ENCODE results near the gene TBC1D9.

Gene TBC1D9

GRCh38 chr4:140666889-140667614 is 89.1 kb downstream of the TBC1D9 start:
- Mint-ChIP-seq H3K9me3 (no peaks in the 10 kb centered on the region), H3K36me3 (no peaks in the 10 kb centered on the region), H3K27ac (no peak overlapping the region), H3K4me3 (no peak overlapping the region), H3K27me3 (no peaks in the 10 kb centered on the region), H3K4me1 (no peaks in the 10 kb centered on the region)

DNA sequence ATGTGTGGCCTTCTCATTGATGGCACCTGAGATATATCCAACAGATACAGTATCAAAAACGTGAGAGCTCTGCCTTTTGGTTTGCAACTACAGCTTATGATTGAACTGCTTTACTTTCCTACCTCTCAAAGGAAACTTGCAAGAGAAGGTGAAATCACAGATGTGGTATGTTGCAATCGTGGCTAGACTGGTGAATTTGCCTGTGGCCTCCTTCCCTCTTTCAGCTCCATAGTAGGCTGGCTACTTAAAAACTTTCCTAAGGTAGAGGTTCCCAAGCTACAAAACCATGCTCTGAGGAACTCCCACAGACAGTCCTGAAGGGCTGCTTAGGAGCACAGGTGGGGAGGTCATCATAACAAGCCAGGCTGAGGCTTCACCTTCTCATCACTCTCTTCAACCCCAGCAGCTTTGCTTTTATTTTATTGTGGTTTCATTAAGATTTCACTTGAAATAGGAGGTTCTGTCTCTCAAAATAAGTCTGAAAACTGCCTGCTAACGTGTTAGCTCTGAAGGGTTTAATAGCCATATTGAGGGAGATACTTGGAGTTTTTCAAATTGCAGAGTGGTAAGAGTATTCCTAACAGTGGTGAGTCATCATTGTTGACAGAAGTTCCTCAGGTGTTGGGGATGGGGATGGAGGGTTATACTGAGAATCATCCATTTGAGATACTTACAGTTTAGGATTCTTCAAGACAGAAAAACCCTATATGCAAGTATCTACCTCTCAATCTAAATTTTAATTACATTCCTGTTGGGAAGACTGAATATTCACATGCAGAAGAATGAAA is 93.9 kb downstream of the TBC1D9 start:
- no peaks in the 10 kb centered on the region for H3K36me3 Mint-ChIP-seq
- H3K4me3 Mint-ChIP-seq, result no peak overlapping the region
- peaks cover 7% of the 10 kb centered on the region for H3K27me3 Mint-ChIP-seq
- no peak overlapping the region for H3K27ac Mint-ChIP-seq
- no peaks in the 10 kb centered on the region for H3K9me3 Mint-ChIP-seq
- H3K4me1 Mint-ChIP-seq, result no peaks in the 10 kb centered on the region

DNA sequence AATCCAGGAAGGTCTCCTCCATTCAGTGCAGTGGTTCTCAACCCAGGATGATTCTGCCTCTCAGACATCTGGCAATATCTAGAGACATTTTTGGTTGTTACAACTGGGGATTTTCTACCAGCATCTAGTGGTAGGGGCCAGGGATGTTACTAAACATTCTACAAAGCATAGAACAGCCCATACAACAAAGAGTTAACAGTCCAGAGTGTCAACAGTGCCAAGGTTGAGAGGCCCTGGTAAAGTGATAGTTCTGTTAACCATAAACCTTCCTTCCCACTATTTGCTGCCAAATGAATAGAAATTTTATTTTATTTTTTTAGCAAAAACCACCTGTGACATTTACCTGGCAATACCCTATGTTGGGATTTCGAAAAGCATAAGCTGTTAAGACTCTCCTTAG is 94.6 kb downstream of the TBC1D9 start:
- Mint-ChIP-seq H3K36me3 (no peaks in the 10 kb centered on the region), H3K27me3 (peaks cover 7% of the 10 kb centered on the region), H3K27ac (no peak overlapping the region), H3K4me3 (no peak overlapping the region), H3K4me1 (no peaks in the 10 kb centered on the region), H3K9me3 (no peaks in the 10 kb centered on the region)

DNA sequence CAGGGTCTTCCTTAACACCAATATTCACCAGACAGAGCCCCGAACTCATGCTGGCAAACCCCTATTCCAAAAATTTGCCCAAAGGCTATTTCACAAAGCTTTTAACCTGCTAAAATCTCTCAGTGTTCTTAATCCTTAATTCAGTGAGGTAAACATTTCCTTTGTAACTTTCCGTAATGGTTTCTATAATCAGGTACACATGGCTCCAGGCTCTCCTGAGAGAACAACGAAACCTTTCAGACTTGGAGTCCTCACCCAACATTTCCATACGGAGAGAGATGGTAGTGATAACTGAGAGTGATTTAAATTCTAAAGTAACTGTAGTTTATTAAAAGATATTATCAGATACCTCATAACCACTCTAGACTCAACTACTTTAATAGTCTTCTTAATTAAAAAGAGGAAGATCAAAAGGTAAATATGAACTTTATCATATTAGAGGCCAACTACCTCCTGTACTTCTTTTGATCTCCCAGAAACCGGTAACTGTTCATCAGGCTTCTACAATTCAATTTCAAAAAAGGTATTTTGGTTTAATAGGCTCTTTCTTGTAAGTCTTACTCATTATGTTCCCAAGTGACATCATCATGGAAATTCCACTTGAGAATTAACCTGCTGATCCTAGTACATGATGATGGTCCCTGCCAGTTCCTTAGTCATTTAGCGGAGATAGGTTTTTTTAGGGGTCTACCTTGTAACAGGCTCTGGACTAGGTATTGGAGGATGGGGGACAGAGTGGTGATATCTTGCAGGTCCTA is 96.1 kb downstream of the TBC1D9 start:
- Mint-ChIP-seq H3K9me3 (no peaks in the 10 kb centered on the region), H3K27ac (no peak overlapping the region), H3K4me3 (no peak overlapping the region), H3K36me3 (no peaks in the 10 kb centered on the region), H3K4me1 (no peaks in the 10 kb centered on the region), H3K27me3 (peaks cover 7% of the 10 kb centered on the region)

DNA sequence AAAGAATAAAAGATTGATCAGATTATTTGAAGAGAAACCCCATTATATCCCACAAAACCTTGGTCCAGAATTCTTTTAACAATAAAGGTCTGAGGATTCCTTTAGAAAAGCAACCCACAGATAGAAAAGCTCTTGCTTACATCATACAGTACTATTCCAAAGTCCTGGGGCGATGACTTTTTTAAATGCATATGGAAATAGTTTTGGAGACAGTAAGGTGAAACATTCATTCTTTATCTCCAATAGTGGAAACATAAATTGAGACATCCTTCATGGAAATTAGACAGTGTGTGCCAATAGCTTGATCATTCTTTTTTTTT is 101.7 kb downstream of the TBC1D9 start:
- Mint-ChIP-seq H3K9me3 (no peaks in the 10 kb centered on the region), H3K27me3 (peaks cover 5% of the 10 kb centered on the region), H3K36me3 (no peaks in the 10 kb centered on the region), H3K4me1 (no peaks in the 10 kb centered on the region), H3K27ac (no peak overlapping the region), H3K4me3 (no peak overlapping the region)

- H3K4me3 Mint-ChIP-seq, result no peak overlapping the region
- no peak overlapping the region for H3K27ac Mint-ChIP-seq
- H3K4me1 Mint-ChIP-seq, result no peaks in the 10 kb centered on the region
- no peaks in the 10 kb centered on the region for H3K36me3 Mint-ChIP-seq
- H3K9me3 Mint-ChIP-seq, result no peaks in the 10 kb centered on the region
- peaks cover 5% of the 10 kb centered on the region for H3K27me3 Mint-ChIP-seq
These were observed 102.3 kb downstream of the TBC1D9 start for GRCh38 chr4:140653718-140654494.

DNA sequence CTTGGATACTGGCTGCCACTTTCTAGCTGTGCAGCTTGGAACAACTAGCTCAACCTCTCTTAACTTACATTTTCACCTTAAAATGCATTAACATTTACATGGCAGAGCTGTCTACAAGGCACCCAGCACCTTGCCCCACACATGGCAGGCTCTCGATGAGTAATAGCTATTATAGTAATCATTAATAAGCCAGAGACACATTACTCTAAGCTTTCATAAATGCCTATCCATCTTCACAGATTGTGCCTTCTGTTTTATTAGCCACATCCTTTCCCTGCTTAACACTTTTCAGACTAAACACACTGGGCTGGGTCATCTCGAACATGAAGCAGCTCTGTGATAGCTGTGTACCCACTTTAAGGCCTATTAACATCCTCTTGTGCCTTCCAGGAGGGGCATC is 103.6 kb downstream of the TBC1D9 start:
- Mint-ChIP-seq H3K4me3 (no peak overlapping the region), H3K27me3 (peaks cover 4% of the 10 kb centered on the region), H3K36me3 (no peaks in the 10 kb centered on the region), H3K27ac (no peak overlapping the region), H3K4me1 (no peaks in the 10 kb centered on the region), H3K9me3 (no peaks in the 10 kb centered on the region)

GRCh38 chr4:140648716-140649308 is 107.4 kb downstream of the TBC1D9 start:
- peaks cover 4% of the 10 kb centered on the region for H3K27me3 Mint-ChIP-seq
- no peak overlapping the region for H3K27ac Mint-ChIP-seq
- H3K4me1 Mint-ChIP-seq, result no peaks in the 10 kb centered on the region
- H3K4me3 Mint-ChIP-seq, result no peak overlapping the region
- H3K36me3 Mint-ChIP-seq, result no peaks in the 10 kb centered on the region
- H3K9me3 Mint-ChIP-seq, result no peaks in the 10 kb centered on the region

- Mint-ChIP-seq H3K9me3 (no peaks in the 10 kb centered on the region), H3K27me3 (no peaks in the 10 kb centered on the region), H3K27ac (no peak overlapping the region), H3K4me1 (no peaks in the 10 kb centered on the region), H3K36me3 (no peaks in the 10 kb centered on the region), H3K4me3 (no peak overlapping the region)
These were observed 110.4 kb downstream of the TBC1D9 start for GRCh38 chr4:140645614-140646412.

GRCh38 chr4:140645196-140645595 is 111.0 kb downstream of the TBC1D9 start:
- Mint-ChIP-seq H3K4me1 (no peaks in the 10 kb centered on the region), H3K36me3 (no peaks in the 10 kb centered on the region), H3K9me3 (no peaks in the 10 kb centered on the region), H3K27me3 (no peaks in the 10 kb centered on the region), H3K27ac (no peak overlapping the region), H3K4me3 (no peak overlapping the region)

DNA sequence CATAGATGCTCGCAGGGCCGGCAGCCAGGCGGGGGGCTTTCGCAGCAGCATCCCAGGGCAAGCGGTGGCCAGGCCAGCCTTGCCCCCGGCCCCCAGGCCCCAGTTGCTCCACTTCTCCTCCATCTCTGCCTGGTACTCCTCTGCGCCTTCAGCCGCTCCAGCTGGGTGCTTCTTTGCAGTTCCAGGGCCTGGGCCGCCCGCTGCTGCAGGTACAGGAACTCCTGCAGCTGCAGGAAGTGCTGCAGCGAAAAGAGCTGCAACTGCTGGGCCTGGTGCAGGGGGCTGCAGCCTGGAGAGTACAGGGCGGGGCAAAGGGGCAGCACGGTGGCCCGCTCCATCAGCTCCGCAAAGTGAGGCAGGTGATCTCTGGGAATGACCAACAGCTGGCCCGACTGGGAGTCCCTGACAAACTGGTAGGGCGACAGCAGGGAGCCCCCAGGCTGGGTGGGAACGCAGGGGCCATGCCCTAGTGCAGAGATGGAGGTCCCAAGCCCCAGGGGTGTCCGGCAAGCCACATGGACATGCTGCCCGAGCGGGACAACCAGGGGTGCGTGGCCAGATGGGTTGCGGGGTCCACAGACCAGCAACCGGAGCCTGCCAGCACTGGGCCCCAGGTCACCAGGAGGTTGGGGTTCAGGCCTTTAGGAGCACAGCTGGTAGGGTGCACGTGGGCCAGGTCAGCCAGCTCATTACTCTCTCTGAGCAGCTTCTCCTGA is 111.6 kb downstream of the TBC1D9 start:
- Mint-ChIP-seq H3K4me3 (no peak overlapping the region), H3K4me1 (no peaks in the 10 kb centered on the region), H3K27ac (no peak overlapping the region), H3K36me3 (no peaks in the 10 kb centered on the region), H3K27me3 (no peaks in the 10 kb centered on the region), H3K9me3 (no peaks in the 10 kb centered on the region)

DNA sequence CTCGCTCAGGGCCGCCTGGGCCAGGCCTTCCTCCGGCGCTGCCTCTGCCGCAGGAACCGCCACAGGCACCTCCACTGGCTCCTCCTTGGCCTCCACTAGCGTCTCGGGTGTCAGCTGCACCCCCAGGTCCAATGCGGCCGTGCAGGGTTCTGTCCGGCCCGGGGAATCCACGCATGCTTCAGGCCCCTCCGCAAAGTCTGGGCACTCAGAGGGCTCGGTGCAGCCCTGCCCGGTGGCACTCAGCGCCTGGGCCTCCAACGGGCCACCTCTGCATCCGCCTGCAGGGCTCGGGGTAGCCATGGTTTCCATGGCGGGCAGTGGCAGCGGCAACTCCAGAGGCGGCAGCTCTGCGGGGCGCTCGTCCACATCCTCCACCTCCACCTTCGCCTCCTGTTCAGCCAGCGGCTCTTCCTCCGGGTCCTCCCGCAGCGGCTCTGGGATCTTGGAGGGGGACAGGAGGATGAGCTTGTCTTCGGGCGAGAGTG is 112.6 kb downstream of the TBC1D9 start:
- H3K36me3 Mint-ChIP-seq, result no peaks in the 10 kb centered on the region
- H3K4me1 Mint-ChIP-seq, result no peaks in the 10 kb centered on the region
- H3K4me3 Mint-ChIP-seq, result no peak overlapping the region
- H3K9me3 Mint-ChIP-seq, result no peaks in the 10 kb centered on the region
- H3K27ac Mint-ChIP-seq, result no peak overlapping the region
- no peaks in the 10 kb centered on the region for H3K27me3 Mint-ChIP-seq

GRCh38 chr4:140642674-140643437 is 113.3 kb downstream of the TBC1D9 start:
- no peak overlapping the region for H3K4me3 Mint-ChIP-seq
- no peaks in the 10 kb centered on the region for H3K9me3 Mint-ChIP-seq
- H3K4me1 Mint-ChIP-seq, result no peaks in the 10 kb centered on the region
- no peaks in the 10 kb centered on the region for H3K36me3 Mint-ChIP-seq
- H3K27ac Mint-ChIP-seq, result no peak overlapping the region
- no peaks in the 10 kb centered on the region for H3K27me3 Mint-ChIP-seq
